Measurements from ENCODE around the gene GPR151.

- TF ChIP-seq CTCF (IDR thresholded peaks at IDR 0.05 in 8 of 11, conservative IDR thresholded peaks at IDR 0.05 in 3 of 11) (no peak), POLR2A (IDR thresholded peaks at IDR 0.05) (no peak), POLR2AphosphoS5 (IDR thresholded peaks at IDR 0.05) (no peak)
Observed at GRCh38 chr5:146499680-146500079, 16.3 kb downstream of the GPR151 start.

All from spleen (tissue), 7 donors.